HK-2 (cell line): ENCODE data around the gene KRTAP9-8.
"Not testable (repeated sequence)": the region's sequence is repeated elsewhere in the genome, so short reads cannot be mapped to it uniquely, and the experiment has no call there.

Experiments
- DNase-seq: peaks from one replicate; pipeline ENCODE4 v3.0.0-alpha.2; 2018; ENCODE audit not compliant: unreplicated experiment

KRTAP9-8 gene, protein sequence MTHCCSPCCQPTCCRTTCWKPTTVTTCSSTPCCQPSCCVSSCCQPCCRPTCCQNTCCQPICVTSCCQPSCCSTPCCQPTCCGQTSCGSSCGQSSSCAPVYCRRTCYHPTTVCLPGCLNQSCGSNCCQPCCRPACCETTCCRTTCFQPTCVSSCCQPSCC

DNA sequence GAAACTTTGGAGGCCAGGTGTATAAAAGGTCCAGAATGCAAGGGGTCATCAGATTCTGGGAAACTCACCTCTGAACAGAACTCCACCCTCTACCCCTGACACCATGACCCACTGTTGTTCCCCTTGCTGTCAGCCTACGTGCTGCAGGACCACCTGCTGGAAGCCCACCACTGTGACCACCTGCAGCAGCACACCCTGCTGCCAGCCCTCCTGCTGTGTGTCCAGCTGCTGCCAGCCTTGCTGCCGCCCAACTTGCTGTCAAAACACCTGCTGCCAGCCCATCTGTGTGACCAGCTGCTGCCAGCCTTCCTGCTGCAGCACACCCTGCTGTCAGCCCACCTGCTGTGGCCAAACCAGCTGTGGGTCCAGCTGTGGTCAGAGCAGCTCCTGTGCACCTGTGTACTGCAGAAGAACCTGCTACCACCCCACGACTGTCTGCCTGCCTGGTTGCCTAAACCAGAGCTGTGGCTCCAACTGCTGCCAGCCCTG lies at the start of gene KRTAP9-8:
Gene KRTAP9-8, plus strand, starts transcription at position 51 of the 489 bp plus-strand sequence. Its CDS starts 53 bp downstream, at position 104.
- not testable (repeated sequence) for DNase-seq

DNA sequence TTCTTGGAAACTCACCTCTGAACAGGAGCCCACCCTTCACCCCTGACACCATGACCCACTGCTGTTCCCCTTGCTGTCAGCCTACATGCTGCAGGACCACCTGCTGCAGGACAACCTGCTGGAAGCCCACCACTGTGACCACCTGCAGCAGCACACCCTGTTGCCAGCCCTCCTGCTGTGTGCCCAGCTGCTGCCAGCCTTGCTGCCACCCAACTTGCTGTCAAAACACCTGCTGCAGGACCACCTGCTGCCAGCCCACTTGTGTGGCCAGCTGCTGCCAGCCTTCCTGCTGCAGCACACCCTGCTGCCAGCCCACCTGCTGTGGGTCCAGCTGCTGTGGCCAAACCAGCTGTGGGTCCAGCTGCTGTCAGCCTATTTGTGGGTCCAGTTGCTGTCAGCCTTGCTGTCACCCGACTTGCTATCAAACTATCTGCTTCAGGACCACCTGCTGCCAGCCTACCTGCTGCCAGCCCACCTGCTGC lies 47.9 kb upstream of the KRTAP9-8 start, which contains the start of gene KRTAP9-1:
Gene KRTAP9-1, plus strand, starts transcription at position 51 of the 482 bp plus-strand sequence. Its CDS starts 0 bp downstream, at position 51.
- DNase-seq, result not testable (repeated sequence)

DNA sequence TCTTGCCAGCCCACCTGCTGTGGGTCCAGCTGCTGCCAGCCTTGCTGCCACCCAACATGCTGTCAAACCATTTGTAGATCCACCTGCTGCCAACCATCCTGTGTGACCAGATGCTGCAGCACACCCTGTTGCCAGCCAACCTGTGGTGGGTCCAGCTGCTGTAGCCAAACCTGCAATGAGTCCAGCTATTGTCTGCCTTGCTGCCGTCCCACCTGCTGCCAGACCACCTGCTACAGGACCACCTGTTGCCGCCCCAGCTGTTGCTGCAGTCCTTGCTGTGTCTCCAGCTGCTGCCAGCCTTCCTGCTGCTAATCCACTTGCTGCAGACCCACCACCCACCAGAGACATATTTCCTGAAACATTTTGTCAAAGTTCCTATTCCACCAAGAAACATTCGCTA lies 47.5 kb upstream of the KRTAP9-8 start:
- no peak for DNase-seq

DNA sequence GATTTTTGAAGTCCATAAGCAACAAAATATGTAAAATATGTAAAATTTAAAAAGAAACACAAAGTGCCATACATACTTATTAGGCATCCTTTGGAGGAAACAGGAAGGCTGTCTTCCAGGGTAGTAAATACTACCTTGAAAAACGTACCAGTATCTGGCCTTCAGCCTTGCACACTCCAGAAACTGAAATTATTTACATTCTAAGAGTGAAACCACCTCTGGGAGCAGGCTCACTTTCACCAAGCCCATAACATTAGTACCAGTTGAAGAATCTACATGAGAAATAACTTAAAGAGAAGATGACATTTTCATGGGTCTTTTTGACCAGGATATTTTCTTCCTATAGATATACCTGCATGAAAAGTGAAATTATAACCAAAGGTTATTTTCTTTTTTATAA lies 41.7 kb upstream of the KRTAP9-8 start:
- DNase-seq, result no peak

DNA sequence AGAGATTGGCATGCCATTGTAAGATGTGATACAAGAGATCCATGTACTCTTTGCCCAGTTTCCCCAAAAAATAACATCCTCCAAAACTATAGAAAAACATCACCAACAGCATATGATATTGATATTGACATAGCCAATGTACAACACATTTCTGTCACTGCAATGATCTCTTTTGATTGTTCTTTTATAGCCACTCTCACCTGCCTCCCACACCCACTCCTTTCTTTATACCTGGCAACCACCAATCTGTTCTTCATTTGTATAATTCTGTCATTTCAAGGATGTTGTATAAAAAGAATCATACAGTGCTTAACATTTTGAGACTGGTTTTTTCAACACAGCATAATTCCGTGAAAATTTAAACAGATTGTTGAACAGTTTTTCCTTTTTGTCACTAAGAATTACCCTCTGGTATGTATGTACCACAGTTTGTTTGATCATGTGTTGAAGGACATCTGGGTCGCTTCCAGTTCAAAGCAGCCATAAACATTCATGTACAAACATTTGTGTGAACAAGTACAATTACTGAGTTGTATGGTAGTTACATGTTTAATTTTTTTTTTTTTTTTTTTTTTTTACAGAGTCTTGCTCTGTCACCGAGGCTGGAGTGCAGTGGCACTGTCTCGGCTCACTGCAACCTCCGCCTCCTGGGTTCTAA lies 38.2 kb upstream of the KRTAP9-8 start:
- DNase-seq, result no peak

DNA sequence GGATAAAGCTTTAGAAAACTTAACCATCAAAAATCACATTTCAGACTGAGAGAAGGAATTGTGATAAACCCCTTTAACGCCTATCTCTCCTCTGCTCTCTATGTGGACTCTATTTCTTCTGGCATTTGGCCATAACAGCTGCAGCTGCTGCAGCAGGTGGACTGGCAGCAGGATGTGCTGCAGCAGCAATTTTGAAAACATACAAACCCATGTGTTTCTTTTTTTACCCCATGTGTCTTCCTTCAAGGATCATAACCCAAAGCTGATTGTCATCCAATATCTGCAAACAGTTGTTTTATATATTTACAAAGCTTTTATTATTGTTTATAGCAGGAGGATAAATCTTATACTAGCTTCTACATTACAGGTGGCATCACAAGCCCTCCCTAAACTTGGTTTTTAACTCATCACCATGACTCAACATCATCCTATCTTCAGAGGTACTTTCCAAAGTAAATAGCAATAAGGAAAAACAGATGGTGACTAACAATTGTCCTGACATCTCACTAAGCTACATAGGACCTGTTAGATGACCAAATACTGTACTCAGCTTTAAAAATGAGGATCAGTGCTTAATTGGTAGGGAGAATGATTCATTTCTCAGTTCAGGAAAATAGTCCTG lies 25.8 kb upstream of the KRTAP9-8 start:
- no peak for DNase-seq

DNA sequence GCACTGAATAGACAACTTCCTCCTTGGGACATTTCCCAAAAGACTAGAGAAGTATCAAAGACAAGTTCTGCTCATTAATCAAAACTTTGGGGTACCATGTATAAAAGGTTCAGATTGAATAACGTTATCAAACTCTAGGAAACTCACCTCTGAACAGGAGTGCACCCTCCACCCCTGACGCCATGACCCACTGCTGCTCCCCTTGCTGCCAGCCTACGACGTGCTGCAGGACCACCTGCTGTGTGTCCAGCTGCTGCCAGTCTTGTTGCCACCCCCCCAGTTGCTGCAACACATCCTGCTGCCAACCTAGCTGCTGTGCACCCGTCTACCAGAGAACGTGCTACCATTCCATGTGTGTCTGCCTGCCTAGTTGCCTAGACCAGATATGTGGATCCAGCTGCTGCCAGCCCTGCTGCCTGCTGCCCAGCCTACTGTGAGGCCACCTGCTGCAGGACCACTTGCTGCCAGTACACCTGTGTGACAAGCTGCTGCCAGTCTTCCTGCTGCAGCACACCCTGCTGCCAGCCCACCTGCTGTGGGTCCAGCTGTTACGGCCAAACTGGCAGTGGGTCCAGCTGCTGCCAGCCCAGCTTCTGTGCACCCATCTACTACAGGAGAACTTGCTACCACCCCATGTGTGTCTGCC lies 25.2 kb upstream of the KRTAP9-8 start:
- DNase-seq, result no peak

DNA sequence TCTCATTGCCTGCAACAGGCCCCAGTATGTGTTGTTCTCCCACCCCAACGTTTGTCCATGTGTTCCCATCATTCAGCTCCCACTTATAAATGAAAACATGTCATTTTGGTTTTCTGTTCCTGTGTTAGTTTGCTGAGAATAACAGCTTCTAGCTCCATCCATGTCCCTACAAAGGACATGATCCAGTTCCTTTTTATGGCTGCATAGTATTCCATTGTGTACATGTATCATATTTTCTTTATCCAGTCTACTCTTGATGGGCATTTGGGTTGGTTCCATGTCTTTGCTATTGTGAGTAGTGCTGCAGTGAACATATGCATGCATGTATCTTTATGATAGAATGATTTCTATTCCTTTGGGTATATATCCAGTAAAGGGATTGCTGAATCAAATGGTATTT lies 22.1 kb upstream of the KRTAP9-8 start:
- DNase-seq, result no peak

DNA sequence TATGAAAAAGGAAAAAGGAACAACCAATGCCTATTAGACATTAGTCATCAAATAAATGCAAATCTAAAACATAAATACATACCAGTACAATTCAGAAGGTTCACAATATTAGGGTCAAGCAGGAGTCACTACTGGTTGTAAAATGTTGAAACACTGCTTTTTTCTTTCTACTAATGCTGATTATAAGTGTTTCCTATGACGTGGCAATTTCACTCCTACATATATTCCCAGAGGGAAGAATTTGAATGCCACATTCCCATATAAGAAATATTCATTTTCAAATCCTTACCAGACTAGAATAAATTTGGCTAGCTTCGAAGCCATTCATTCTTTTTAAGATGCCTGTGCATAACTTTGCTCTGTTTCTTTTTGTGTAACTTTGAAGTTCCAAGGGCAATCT lies 14.0 kb upstream of the KRTAP9-8 start:
- no peak for DNase-seq

DNA sequence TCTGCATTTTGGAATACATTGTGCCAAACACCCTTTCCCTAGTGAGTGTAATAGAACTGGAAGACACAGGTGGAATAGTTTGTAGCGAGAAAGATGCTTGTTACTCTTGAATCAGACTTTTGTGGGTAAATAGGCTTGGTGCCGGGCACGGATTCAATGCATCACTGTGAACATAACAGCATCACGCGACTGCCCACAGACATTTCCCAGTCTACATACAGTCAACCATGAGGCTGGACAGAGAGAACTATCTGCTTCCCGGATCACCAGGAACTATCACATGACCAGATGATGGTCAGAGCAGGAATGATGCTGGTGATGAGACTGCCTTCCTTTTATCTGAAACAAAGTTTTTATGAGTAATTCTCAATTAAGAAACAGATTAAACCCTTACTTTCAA lies 11.7 kb upstream of the KRTAP9-8 start:
- DNase-seq, result no peak

DNA sequence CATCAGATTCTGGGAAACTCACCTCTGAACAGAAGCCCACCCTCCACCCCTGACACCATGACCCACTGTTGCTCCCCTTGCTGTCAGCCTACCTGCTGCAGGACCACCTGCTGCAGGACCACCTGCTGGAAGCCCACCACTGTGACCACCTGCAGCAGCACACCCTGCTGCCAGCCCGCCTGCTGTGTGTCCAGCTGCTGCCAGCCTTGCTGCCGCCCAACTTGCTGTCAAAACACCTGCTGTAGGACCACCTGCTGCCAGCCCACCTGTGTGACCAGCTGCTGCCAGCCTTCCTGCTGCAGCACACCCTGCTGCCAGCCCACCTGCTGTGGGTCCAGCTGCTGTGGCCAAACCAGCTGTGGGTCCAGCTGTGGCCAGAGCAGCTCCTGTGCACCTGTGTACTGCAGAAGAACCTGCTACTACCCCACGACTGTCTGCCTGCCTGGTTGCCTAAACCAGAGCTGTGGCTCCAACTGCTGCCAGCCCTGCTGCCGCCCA lies 11.2 kb upstream of the KRTAP9-8 start, which contains the start of gene KRTAP9-2:
Gene KRTAP9-2, plus strand, starts transcription at position 51 of the 498 bp plus-strand sequence. Its CDS starts 7 bp downstream, at position 58.
- DNase-seq, result not testable (repeated sequence)

DNA sequence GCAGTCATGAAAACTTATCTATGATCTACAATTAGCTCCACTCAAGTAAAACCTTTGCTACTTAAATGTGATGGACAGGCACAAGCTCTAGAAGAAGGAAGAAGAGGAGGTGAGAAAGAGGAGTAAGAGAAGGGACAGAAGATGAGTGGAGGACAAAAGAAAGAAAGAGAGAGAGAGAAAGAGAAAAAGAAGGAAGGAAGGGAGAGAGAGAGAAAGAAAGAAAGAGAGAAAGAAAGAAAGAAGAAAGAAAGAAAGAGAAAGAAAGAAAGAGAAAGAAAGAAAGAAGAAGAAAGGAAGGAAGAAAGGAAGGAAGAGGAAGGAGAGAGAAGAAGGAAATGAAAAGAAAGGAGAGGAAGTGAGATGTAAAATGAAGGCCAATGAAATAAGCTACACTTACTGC lies 7.7 kb upstream of the KRTAP9-8 start:
- no peak for DNase-seq

DNA sequence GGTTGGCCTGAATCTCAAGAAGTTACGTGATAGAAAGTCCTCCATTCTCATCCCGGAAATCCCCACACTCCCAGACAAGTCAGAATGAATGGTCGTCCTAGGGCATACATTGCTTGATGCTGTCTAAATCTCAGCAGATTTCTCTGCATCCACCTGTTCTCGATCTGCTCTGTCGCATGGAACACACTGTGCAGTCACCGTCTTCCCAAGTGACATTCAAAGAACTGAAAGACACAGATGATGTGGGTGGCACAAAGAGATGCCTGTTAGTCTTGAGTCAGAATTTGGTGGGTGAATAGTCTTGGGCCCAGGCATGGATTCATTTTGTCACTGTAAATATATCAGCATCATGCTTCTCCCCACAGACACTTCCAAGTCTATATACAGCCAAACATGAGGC lies 6.1 kb upstream of the KRTAP9-8 start:
- DNase-seq, result no peak

DNA sequence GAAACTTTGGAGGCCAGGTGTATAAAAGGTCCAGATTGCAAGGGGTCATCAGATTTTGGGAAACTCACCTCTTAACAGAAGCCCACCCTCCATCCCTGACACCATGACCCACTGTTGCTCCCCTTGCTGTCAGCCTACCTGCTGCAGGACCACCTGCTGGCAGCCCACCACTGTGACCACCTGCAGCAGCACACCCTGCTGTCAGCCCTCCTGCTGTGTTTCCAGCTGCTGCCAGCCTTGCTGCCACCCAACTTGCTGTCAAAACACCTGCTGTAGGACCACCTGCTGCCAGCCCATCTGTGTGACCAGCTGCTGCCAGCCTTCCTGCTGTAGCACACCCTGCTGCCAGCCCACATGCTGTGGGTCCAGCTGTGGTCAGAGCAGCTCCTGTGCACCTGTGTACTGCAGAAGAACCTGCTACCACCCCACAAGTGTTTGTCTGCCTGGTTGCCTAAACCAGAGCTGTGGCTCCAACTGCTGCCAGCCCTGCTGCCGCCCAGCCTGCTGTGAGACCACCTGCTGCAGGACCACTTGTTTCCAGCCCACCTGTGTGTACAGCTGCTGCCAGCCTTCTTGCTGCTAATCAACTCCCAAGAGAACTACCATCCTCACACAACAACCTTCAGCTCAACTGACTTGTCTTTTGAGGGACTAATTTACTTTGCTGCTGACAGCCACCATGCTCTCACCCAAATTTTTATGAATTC lies 5.2 kb upstream of the KRTAP9-8 start, which contains the start of gene KRTAP9-3:
Gene KRTAP9-3, plus strand, starts transcription at position 51 of the 707 bp plus-strand sequence. Its CDS starts 53 bp downstream, at position 104.
- not testable (repeated sequence) for DNase-seq

DNA sequence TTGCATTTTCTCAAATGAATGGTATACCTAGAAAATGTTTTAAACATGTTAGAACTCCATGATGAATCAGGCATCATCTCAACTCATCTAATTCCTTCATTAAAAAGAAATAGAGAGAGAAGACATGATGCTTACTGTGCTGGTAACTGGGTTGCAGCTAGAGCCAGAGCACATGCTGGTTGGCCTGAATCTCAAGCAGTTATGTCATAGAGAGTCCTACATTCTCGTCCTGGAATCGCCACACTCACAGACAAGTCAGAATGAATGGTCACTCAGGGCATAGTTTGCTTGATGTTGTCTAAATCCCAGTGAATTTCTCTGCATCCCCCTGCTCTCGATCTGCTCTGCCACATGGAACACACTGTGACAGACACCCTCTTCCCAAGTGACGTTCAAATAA lies 683 bp upstream of the KRTAP9-8 start:
- not testable (repeated sequence) for DNase-seq

DNA sequence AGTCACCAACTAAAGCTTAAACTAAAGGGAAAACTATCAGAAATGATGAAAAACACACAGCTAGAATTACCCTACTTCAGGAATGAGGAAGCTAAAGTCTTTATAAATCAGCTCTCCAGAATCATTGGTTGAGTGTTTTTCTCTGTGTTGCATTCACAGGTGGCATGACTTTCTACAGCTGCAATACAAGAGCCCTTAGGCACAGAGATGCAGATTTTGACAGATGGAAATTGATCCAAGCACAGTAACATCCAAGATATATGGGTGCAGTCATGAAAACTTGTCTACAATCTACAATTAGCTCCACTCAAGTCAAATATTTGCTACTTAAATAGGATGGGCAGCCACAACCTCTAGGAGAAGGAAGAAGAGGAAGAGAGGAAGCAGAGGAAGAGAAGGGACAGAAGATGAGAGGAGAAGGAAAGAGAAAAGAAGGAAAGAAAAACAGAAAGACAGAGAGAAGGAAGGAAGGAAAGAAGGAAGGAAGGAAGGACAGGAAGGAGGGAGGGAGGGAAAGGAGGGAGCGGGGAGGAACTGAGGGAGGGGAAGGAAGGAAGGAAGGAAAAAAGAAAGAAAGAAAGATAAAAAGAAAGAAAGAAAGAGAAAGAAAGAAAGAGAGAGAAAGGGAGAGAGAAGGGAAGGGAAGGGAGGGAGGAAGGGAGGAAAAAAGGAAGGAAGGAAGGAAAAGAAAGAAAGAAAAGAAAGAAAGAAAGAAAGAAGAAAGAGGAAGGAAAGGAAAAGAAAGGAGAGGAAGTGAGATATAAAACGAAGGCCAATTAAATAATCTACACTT lies 9.4 kb downstream of the KRTAP9-8 start:
- DNase-seq, result not testable (repeated sequence)

DNA sequence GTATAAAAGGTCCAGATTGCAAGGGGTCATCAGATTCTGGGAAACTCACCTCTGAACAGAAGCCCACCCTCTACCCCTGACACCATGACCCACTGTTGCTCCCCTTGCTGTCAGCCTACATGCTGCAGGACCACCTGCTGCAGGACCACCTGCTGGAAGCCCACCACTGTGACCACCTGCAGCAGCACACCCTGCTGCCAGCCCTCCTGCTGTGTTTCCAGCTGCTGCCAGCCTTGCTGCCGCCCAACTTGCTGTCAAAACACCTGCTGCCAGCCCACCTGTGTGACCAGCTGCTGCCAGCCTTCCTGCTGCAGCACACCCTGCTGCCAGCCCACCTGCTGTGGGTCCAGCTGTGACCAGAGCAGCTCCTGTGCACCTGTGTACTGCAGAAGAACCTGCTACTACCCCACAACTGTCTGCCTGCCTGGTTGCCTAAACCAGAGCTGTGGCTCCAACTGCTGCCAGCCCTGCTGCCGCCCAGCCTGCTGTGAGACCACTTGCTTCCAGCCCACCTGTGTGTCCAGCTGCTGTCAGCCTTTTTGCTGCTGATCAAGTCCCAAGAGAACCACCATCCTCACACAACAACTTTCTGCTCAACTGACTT lies 11.9 kb downstream of the KRTAP9-8 start, which contains the start of gene KRTAP9-4:
Gene KRTAP9-4, plus strand, starts transcription at position 51 of the 604 bp plus-strand sequence. Its CDS starts 34 bp downstream, at position 85.
- DNase-seq, result not testable (repeated sequence)

DNA sequence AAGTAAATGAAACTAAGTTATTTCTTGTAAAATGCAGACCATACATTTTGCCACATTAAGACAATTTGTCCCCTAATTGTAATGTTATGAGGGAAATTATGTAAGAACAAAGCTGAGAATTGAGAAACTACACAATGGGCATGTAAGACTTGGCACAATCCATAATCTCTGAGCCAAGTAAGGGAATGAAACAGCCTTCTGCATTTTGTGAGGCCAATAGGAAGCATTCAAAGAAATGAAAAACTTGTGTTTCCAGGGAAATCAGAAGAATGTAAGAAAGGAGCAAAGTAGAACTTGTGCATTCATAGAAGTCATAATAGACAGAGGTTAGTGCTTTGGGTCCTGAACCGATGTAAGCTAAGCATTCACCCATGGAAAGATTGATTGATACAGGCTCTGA lies 13.5 kb downstream of the KRTAP9-8 start:
- no peak for DNase-seq

DNA sequence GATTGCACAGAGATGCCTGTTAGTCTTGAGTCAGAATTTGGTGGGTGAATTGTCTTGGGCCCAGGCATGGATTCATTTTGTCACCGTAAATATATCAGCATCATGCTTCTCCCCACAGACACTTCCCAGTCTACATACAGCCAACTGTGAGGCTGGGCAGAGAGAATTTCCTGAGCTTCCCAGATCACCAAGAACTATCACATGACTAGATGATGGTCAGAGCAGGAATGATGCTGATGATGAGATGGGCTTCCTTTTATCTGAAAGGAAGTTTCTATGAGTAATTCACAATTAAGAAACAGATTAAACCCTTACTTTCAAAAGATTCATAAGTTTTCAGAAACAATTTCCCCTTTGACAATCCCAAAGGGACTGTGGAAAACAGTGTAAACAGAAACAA lies 17.1 kb downstream of the KRTAP9-8 start:
- no peak for DNase-seq
